GM12878 (cell line): ENCODE measurements around the gene CDH4. TPM values are rescaled to one million over a fixed set of nuclear protein-coding genes. Genes with fewer than 3 reads are reported as not detected.

Experiments used
- ATAC-seq: fragments of 200-7000 bp; cut with Tn5 transposase; 3 replicates; pipeline ENCODE4 v1.9.1; 2020; ENCODE audit warnings: mild to moderate bottlenecking, moderate library complexity
- BruUV-seq: library from RNA; stranded (reverse); fragments of 400-500 nt; replicated peaks from 2 replicates; lab custom pipeline; 2021; lab: Mats Ljungman, UMichigan
- CTCF ChIA-PET: fragments of 300-600 bp; sonication (Branson Sonifier 250); formaldehyde crosslinking; extraction: SDS; loops from one replicate; lab custom pipeline; 2021; ENCODE audit warnings: inconsistent platforms; lab: Yijun Ruan, JAX
- POLR2A ChIA-PET: fragments of 350-600 bp; formaldehyde crosslinking; extraction: SDS; loops from one replicate; lab custom pipeline; 2021; ENCODE audit warnings: inconsistent platforms; lab: Charles Lee
- RAD21 ChIA-PET: fragments of 300-600 bp; sonication (Branson Sonifier 250); formaldehyde crosslinking; loops from one replicate; lab custom pipeline; 2023; ENCODE audit warnings: antibody characterized with exemption; ENCODE audit not compliant: unreplicated experiment; lab: Charles Lee
- SMC1A ChIA-PET: fragments of 300-600 bp; sonication (Branson Sonifier 250); formaldehyde crosslinking; loops from one replicate; lab custom pipeline; 2023; ENCODE audit not compliant: unreplicated experiment, uncharacterized antibody; lab: Charles Lee
- DNase-seq: peaks from one replicate; pipeline ENCODE4 v3.0.0-alpha.2; 2011; ENCODE audit warnings: low read depth, low spot score
- FAIRE-seq: peaks from 3 replicates; lab custom pipeline; 2011; peaks lifted over from hg19 to GRCh38; lab: Jason Lieb, UNC
- H2AFZ ChIP-seq: 2 replicates; pipeline ENCODE4 v1.6.0; 2011; ENCODE audit warnings: low read depth, low read length, control low read depth; ENCODE audit not compliant: control insufficient read depth
- H3K27ac ChIP-seq: 2 replicates; pipeline ENCODE4 v1.5.1; 2011; ENCODE audit warnings: control low read depth; ENCODE audit not compliant: control insufficient read depth, insufficient read depth
- H3K27me3 ChIP-seq, 2 experiments: replicated peaks in 1 of 2; 2 replicates each; pipeline versions ENCODE4 v1.6.0 to v1.6.1; 2011; ENCODE audit warnings: low read length in 1 of 2; ENCODE audit not compliant: control insufficient read depth in 2 of 2, insufficient read depth in 2 of 2
- H3K36me3 ChIP-seq, 2 experiments: 2 replicates each; pipeline ENCODE4 v1.5.1; 2011; ENCODE audit warnings: low read length in 1 of 2; ENCODE audit not compliant: control insufficient read depth in 2 of 2, insufficient read depth in 2 of 2
- H3K4me1 ChIP-seq: 2 replicates; pipeline ENCODE4 v1.6.1; 2011; ENCODE audit warnings: mild to moderate bottlenecking, low read length, moderate library complexity, mixed read lengths; ENCODE audit not compliant: control insufficient read depth, insufficient read depth
- H3K4me2 ChIP-seq: 2 replicates; pipeline ENCODE4 v1.6.0; 2011; ENCODE audit warnings: control low read depth; ENCODE audit not compliant: control insufficient read depth, insufficient read depth
- H3K4me3 ChIP-seq: fragments of 200-600 bp; sonication (generic); 2 replicates; pipeline ENCODE4 v1.5.1; 2016
- H3K79me2 ChIP-seq: 2 replicates; pipeline ENCODE4 v1.6.0; 2011; ENCODE audit warnings: low read length; ENCODE audit not compliant: control insufficient read depth, insufficient read depth
- H3K9ac ChIP-seq: 2 replicates; pipeline ENCODE4 v1.8.0; 2011; ENCODE audit warnings: low read length, control low read depth, mixed read lengths; ENCODE audit not compliant: control insufficient read depth, insufficient read depth
- H3K9me3 ChIP-seq: replicated peaks from 3 replicates; pipeline ENCODE4 v1.5.1; 2011; ENCODE audit warnings: mild to moderate bottlenecking, low read length; ENCODE audit not compliant: control insufficient read depth, insufficient read depth
- H4K20me1 ChIP-seq: 2 replicates; pipeline ENCODE4 v1.6.0; 2011; ENCODE audit not compliant: control insufficient read depth, insufficient read depth
- BCL11A ChIP-seq: IDR thresholded peaks from 2 replicates; pipeline ENCODE4 v1.6.1; 2011; ENCODE audit warnings: low read depth, low read length
- CBX3 ChIP-seq: fragments of 200-600 bp; sonication (generic); IDR thresholded peaks from 2 replicates; pipeline ENCODE4 v1.6.1; 2016; ENCODE audit warnings: low read depth, borderline replicate concordance
- EP300 ChIP-seq, 2 experiments: fragments of 150-350 bp in 1 of 2; IDR thresholded peaks; 2 replicates each; pipeline ENCODE4 v1.6.1; 2011 to 2012; ENCODE audit warnings: low read depth in 2 of 2, low read length in 2 of 2, borderline replicate concordance in 1 of 2, improper control_type of control experiment in 1 of 2, inconsistent platforms in 1 of 2; ENCODE audit not compliant: control insufficient read depth in 1 of 2
- IKZF2 ChIP-seq, 2 experiments: fragments of 450-650 bp; IDR thresholded peaks; 2 replicates each; pipeline ENCODE4 v1.6.1; 2017; ENCODE audit warnings: mild to moderate bottlenecking in 2 of 2, moderate library complexity in 2 of 2
- NFYB ChIP-seq: IDR thresholded peaks from 2 replicates; pipeline ENCODE4 v1.6.1; 2011; ENCODE audit warnings: low read depth, mild to moderate bottlenecking, low read length, improper control_type of control experiment, moderate library complexity; ENCODE audit not compliant: insufficient read depth
- SMAD1 ChIP-seq: fragments of 450-650 bp; IDR thresholded peaks from 2 replicates; pipeline ENCODE4 v1.6.1; 2018; ENCODE audit warnings: mild to moderate bottlenecking, low read depth; ENCODE audit not compliant: partially characterized antibody
- STAT1 ChIP-seq: fragments of 450-650 bp; conservative IDR thresholded peaks from 2 replicates; pipeline ENCODE4 v1.6.1; 2014; ENCODE audit warnings: antibody characterized with exemption, mild to moderate bottlenecking
- ZNF207 ChIP-seq: fragments of 450-650 bp; IDR thresholded peaks from 2 replicates; pipeline ENCODE4 v1.6.1; 2014; ENCODE audit warnings: antibody characterized with exemption, mild to moderate bottlenecking, borderline replicate concordance
- ZNF24 ChIP-seq: fragments of 450-650 bp; IDR thresholded peaks from 2 replicates; pipeline ENCODE4 v1.6.1; 2017; ENCODE audit warnings: antibody characterized with exemption, mild to moderate bottlenecking
- ZZZ3 ChIP-seq: IDR thresholded peaks from 2 replicates; pipeline ENCODE4 v1.6.1; 2011; ENCODE audit warnings: low read depth; ENCODE audit not compliant: control insufficient read depth, insufficient read length
- WGBS: methylation state at CpG from one replicate; pipeline ENCODE4 v1.1.6; 2016; ENCODE audit warnings: low lambda C conversion rate; ENCODE audit not compliant: insufficient replicate concordance, insufficient coverage; ENCODE audit errors: missing lambda C conversion rate; 5-methylcytosine and 5-hydroxymethylcytosine counted together
- in situ Hi-C: fragments of 300-500 bp; cut with MboI; formaldehyde crosslinking; loops from 9 replicates; pipeline ENCODE4 v1.14.3; 2018; ENCODE audit warnings: mixed read lengths
- intact Hi-C: fragments of 100-400 bp; cut with micrococcal nuclease; formaldehyde crosslinking; loops from one replicate; pipeline ENCODE4 v1.14.2; 2022; ENCODE audit not compliant: unreplicated experiment
- polyA plus RNA-seq, 11 experiments: library from polyadenylated mRNA; depleted of rRNA in 4 of 11; unstranded in 6 of 11; stranded (reverse) in 5 of 11; fragments of >200 nt; fragmentation: Nextera tagmentation in 4 of 11; fragmentation: Illumina TruSeq in 1 of 11; extraction: Ambion mirVana in 4 of 11; extraction: Trizol in 1 of 11; gene quantifications; 1 replicate in 1 of 11; 2 replicates in 10 of 11; pipeline versions ENCODE4 v1.2.1 to v1.2.3, GENCODE V29; 2011 to 2016; ENCODE audit warnings: inconsistent platforms in 2 of 11, missing spikeins in 2 of 11, low read depth in 1 of 11
- total RNA-seq, 4 experiments: library from RNA; depleted of rRNA in 3 of 4; stranded (reverse); fragments of >200 nt in 3 of 4; fragmentation: Illumina TruSeq in 1 of 4; extraction: Trizol in 1 of 4; gene quantifications; 2 replicates each; pipeline versions ENCODE4 v1.2.1 to v1.2.3, GENCODE V29; 2013 to 2021
- TF ChIP-seq, protein P1 (sequence below): IDR thresholded peaks from 2 replicates; pipeline ENCODE4 v1.6.1; 2012; ENCODE audit warnings: mild to moderate bottlenecking, low read depth, low read length
- TF ChIP-seq, protein P2 (sequence below): IDR thresholded peaks from 2 replicates; pipeline ENCODE4 v1.6.1; 2011; ENCODE audit warnings: mild to moderate bottlenecking, low read depth, low read length, moderate library complexity; ENCODE audit not compliant: insufficient replicate concordance

The CDH4 gene
- total and polyA plus RNA-seq, 10 of the 15 experiments (the other 5 are each of a cell fraction or from before 2014, with no cell fraction given), result not detected

DNA sequence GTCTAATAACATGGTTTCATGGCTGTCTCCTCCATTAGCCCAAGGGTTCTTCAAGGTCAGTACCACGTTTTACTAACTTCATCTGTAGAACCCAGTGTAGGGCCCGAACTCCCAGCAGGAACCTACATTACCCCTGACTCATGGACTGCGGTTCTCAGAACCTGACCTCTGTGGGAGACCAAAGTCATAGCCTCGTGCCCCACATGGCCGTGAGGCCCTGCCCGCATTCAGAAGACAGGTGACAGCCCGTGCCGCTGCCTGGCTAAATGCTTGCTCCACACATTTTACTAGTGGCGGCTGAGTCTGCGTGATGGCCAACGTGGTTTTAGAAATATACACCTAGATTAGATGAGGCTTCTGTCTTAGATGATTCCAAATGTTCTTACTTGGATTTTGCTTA lies 94.9 kb downstream of the CDH4 start:
- SMC1A ChIA-PET, result no interaction called here
- Histone ChIP-seq H3K4me2 (no peak overlapping the region), H3K9me3 (no peaks in the 10 kb centered on the region; the same call in 2 of the 3 replicates), H3K4me1 (no peaks in the 10 kb centered on the region), H3K9ac (no peak overlapping the region), H3K36me3 (no peaks in the 10 kb centered on the region), H3K27me3 (no peaks in the 10 kb centered on the region), H3K27ac (no peak overlapping the region), H3K4me3 (no peak overlapping the region), H4K20me1 (no peaks in the 10 kb centered on the region), H3K79me2 (no peaks in the 10 kb centered on the region), H2AFZ (no peak overlapping the region)
- intact Hi-C loops (no loop called here), in situ Hi-C loops (loop anchor here (25.0 kb wide), 1 partner anchor 1560 kb away; no protein-coding TSS in a partner anchor)
- 48% methylated on average over 11 of the region's 11 CpGs for whole genome bisulfite sequencing
- POLR2A ChIA-PET, result no interaction called here
- ATAC-seq, result no peak
- RAD21 ChIA-PET, result no interaction called here
- no peak for TF ChIP-seq ZNF24
- no peak for TF ChIP-seq ZZZ3
- TF ChIP-seq SMAD1, result no peak
- TF ChIP-seq IKZF2 (IDR thresholded peaks at IDR 0.05), result no peak
- TF ChIP-seq, protein P1, sequence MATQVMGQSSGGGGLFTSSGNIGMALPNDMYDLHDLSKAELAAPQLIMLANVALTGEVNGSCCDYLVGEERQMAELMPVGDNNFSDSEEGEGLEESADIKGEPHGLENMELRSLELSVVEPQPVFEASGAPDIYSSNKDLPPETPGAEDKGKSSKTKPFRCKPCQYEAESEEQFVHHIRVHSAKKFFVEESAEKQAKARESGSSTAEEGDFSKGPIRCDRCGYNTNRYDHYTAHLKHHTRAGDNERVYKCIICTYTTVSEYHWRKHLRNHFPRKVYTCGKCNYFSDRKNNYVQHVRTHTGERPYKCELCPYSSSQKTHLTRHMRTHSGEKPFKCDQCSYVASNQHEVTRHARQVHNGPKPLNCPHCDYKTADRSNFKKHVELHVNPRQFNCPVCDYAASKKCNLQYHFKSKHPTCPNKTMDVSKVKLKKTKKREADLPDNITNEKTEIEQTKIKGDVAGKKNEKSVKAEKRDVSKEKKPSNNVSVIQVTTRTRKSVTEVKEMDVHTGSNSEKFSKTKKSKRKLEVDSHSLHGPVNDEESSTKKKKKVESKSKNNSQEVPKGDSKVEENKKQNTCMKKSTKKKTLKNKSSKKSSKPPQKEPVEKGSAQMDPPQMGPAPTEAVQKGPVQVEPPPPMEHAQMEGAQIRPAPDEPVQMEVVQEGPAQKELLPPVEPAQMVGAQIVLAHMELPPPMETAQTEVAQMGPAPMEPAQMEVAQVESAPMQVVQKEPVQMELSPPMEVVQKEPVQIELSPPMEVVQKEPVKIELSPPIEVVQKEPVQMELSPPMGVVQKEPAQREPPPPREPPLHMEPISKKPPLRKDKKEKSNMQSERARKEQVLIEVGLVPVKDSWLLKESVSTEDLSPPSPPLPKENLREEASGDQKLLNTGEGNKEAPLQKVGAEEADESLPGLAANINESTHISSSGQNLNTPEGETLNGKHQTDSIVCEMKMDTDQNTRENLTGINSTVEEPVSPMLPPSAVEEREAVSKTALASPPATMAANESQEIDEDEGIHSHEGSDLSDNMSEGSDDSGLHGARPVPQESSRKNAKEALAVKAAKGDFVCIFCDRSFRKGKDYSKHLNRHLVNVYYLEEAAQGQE, result no peak
- TF ChIP-seq, protein P2, sequence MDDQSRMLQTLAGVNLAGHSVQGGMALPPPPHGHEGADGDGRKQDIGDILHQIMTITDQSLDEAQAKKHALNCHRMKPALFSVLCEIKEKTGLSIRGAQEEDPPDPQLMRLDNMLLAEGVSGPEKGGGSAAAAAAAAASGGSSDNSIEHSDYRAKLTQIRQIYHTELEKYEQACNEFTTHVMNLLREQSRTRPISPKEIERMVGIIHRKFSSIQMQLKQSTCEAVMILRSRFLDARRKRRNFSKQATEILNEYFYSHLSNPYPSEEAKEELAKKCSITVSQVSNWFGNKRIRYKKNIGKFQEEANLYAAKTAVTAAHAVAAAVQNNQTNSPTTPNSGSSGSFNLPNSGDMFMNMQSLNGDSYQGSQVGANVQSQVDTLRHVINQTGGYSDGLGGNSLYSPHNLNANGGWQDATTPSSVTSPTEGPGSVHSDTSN, result no peak
- no peak for TF ChIP-seq BCL11A
- TF ChIP-seq ZNF207, result no peak
- no peak for TF ChIP-seq NFYB
- TF ChIP-seq EP300 (IDR thresholded peaks at IDR 0.05; ENCODE audit: borderline replicate concordance in 1 of 2, control insufficient read depth in 1 of 2, low read depth in 2 of 2, low read length in 2 of 2), result no peak
- TF ChIP-seq STAT1, result no peak
- no peak for TF ChIP-seq CBX3
- FAIRE-seq, result no peak
- DNase-seq, result no peak
- CTCF ChIA-PET, result no interaction called here
- no TSS peak for BruUV-seq
